Activated gamma-delta T cell (primary cell): ENCODE measurements around the gene PDGFA.

Experiments
- DNase-seq: peaks from one replicate; lab custom pipeline; 2025; lab: John Stamatoyannopoulos, UW

Gene PDGFA

DNA sequence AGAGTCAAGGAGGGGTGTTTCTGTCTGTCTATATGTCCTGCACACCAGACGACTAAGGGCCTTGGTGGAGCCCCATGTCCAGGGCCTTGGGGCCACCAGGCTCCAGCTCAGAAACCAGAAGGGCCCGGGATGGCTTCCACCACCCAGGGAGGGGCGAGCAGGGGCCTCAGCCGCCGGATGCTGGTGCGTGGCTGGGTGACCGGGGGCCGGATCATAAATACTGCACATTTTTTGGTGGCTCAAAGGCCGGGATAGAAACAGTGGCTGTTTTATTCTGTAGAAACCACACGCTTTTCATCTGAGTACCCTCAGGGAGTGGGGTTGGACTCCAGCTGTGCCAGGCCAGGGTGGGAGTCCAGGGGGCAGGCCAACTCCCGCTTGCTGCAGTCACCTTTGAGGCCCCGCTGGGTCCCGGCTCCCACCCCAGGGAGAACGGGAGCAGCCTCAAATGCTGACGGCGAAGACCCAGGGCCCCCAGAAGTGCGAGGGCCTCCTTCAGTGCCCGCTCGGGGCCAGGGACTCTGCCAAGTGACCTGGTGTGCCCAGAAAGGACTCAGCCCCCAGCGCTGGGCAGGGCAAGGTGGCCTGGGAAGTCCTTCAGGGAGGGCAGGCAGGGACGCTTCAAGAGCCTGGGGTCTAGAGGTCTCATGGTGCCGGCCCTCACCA, 28.2 kb downstream of the PDGFA start:
- no peak for DNase-seq

DNA sequence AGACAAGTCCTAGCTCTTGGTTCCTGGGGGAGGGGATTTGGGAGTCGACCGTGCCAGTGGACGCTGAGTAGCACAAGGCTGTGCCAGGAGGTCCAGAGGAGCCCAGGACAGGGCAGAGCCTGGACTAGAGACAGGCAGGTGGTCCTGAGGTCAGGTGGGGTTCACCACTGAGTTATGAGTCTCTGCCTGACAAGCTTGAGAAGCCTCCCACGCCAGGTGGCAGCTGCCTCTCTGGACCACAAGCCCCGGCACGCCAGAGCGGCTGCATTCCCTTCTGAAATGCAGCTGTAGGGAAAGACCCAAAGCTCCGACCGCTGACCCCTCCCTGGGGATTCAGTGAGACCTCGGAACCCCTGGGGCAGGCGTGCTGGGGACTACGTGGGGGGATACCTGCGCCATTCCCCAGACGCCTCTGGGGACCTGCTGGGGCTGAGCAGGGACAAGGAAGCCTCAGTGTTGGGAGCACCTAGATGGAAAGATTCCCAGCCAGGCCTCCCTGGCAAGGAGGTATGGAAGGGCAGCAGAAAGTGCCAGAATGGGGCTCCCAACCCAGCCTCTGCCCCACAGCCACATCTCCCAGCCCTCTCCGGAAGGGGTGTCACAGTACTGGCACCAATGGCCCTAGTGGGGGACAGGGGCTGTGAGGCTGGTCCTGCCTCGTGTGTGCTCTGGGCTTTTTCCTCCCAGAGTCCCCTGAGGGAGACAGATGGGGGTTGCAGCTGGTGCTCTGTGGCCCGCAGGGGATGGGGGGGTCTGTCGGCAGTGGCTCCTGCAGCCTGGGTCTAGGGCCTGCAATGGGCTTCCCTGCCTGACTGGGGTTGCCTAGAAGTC, 29.0 kb downstream of the PDGFA start:
- DNase-seq = no peak

DNA sequence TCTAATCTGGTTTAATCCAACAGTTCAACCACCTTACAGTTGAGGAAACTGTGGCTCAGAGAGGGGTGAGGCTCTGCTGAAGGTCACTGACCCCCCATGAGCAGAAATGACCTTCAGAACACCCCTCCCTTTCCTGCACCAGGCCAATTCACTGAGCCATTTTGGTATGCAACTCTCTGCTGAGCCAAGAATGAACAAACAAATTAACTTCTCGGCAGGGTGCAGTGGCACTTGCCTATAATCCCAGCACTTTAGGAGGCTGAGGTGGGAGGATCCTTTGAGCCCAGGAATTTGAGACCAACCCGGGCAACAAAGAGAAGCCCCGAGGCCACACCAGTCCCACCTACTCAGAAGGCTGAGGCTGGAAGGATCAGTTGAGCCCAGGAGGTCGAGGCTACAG, 29.8 kb downstream of the PDGFA start:
- no peak for DNase-seq

- no peak for DNase-seq
Observed at GRCh38 chr7:486216-486743, 33.4 kb downstream of the PDGFA start.

DNA sequence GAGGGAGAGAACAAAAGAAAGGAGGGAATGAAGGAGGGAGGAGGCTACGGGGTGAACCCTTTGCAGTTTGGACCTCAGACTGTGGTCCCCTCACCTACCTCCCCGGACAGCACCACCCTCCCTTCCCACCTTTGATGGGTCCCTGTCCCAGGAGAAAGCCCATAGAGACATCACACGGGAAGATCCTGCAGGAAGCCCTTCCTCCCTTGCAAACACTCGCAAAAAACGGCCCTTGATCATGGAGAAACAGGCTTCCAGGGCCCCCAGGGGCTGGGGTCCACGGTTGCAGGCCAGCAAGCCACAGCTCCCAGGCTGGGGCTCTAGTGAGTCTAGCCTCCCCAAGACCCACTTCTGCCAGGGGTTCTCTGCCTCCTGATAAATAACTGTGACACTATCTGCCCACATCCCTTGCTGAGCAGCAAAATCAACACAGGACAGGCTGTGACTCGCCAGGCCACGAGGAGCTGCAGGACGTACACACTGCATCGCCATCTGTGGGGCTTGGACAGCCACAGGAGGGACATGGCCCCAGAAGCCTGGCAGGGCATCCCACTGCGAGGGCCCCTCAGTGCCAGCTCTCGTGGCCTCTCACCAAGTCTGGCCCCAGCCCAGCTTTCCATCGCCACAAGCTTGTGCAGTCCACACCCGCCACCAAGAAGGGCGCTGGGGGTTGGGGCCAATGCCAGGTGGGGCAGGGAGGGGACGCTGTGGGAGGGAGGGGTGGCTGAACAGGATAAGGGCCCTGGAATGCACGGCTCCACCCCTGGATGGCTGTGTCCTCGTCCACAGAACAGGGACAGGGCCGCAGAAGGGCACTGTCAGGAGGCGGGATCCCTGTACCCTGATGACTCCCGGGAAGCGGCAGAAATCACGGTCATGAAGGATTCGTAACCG, 34.2 kb downstream of the PDGFA start:
- no peak for DNase-seq

DNA sequence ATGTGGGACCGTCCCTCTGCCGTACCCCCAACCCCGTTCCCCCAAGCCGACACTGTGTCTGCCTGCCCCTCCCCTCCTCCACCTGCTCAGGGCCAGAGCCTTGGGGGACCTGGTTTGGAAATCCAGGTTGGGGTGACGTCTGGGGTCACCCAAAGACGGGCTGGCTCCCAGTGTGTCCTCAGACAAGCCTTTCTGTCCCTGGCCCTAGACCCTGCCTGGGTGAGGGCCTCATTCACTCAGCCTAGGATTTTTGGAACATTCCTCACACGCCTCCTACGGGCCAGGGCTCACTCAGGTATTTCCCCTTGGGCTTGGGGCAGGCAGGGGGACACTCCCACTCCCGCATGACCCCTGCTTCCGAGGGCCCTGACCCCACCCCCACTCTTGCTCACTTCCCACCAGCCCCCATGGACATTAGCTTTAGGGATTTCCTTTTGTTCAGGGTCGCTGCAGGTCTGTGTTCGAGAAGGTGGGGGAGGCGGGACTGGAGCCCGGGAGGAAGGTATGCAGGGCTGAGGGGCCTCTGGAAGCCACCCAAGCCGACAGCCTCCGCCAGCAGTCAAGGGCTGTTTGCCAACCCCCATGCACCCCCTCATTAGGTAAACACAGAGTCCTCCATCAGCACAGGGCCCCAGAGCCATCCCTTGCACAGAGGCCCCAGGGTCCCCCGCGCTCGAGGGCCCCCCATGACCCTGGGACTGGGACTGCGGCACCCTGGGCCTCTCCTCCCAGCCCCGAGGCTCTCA, 35.1 kb downstream of the PDGFA start:
- DNase-seq = no peak

DNA sequence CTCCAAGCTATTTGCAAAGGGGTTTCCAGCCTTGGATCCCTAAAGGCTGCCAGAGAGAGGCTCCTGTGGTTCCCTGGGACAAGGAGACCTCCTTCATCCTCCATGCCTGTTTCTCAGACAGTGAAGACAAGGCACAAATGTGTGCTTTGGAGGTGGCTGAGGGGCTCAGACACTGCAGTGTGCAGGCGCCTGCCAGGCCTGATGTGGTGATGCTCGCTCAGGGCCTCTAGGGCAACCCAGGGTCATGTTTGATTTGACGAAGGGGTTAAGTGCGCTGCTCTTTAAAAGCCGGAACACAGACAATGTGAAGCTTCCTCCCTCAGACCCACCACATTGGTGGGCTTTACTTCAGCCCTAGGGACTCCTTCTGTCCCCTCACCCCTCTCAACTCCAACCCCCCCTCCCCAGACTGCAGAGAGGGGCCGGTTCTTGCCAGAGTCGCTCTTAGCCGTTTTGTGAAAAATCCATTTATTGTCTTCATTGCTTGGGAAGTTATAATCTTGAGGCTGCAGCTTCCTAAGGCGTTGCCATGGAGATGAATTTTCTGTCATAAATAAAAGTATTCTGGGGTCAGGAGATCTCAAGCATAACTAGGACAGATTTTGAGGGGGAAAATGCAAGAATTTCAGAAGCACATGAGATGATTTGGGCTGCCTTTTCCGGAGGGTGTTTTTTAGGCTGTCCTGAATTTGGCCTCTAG, 35.8 kb downstream of the PDGFA start:
- no peak for DNase-seq

DNA sequence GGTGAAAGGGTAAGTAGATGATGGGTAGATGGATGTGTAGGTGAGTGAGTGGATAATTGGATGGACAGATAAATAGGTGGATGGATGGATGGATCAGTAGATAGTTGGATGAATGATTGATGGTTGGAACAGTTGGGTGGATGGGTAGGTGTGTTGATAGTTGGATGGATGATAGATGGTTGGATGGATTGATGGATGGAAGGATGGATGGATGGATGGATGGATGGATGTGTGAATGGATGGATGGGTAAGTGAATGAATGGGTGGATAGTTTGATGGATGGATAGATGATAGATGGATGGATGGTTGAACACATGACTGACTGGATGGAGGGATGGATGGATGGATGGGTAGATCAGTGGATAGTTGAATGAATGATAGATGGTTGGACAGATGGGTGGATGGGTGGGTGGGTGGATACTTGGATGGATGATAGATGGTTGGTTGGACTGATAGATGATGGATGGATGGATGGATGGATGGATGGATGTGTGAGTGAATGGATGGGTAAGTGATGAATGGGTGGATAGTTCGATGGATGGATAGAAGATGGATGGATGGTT, 37.0 kb downstream of the PDGFA start:
- no peak for DNase-seq

DNA sequence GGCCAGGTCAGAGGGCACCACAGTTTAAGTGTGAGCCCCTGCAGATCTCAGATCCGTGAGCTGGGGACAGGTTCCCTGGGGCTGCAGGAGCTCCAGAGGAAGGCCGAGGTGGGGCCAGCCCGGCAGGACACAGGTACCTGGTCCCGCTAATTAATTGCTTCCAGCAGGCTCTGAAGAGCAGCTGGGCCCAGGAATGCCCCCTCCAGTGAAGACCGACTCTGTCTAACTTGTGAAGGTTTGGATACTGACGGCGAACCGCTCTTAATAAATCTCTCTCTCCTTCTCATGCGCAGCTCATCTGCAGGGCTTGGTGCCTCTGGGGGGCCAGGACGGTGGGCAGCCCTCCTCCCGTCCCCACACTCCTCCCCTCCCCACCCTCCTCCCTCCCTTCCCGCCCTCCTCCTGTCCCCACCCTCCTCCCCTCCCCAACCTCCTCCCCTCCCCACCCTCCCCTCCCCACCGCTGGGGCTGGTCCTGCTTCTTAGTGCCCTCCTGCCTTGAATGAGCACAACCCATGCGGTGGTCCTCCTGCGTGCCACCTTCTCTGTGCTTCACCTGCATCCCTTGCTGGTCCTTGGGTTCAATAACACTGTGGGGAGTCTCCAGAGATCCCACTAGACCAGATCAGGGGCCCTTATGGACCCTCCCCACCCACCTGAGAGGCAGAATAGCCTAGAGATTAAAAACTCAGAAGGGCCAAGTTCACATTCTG, 38.3 kb downstream of the PDGFA start:
- no peak for DNase-seq

- no peak for DNase-seq
Observed at GRCh38 chr7:480531-481218, 39.0 kb downstream of the PDGFA start.

DNA sequence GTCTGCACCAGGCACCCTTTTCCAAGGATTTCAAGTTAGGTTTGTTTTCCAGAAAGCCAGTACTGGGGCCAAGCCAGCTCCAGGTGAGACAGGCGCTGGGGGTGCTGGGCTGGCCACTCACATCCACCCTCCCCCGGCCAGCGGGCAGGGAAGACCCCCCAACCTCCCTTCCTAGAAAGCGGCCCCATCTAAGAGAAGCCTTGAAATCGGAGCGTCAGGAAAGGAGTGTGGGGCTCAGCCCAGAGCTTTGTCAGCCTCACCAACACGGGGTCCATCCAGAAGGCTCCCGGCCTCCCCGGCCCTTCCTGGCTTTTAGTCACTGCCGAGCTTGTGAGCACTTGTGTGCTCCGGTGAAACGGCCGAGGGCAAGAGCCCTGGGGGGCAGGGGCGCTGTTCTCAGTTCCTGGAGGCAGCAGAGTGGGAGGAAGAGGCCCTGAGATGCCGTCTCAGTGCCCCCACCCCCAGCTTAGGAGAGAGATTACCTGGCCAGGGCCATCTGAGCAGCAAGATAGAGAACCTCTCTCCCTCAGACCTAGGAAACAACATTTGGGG, 39.6 kb downstream of the PDGFA start:
- DNase-seq = no peak

DNA sequence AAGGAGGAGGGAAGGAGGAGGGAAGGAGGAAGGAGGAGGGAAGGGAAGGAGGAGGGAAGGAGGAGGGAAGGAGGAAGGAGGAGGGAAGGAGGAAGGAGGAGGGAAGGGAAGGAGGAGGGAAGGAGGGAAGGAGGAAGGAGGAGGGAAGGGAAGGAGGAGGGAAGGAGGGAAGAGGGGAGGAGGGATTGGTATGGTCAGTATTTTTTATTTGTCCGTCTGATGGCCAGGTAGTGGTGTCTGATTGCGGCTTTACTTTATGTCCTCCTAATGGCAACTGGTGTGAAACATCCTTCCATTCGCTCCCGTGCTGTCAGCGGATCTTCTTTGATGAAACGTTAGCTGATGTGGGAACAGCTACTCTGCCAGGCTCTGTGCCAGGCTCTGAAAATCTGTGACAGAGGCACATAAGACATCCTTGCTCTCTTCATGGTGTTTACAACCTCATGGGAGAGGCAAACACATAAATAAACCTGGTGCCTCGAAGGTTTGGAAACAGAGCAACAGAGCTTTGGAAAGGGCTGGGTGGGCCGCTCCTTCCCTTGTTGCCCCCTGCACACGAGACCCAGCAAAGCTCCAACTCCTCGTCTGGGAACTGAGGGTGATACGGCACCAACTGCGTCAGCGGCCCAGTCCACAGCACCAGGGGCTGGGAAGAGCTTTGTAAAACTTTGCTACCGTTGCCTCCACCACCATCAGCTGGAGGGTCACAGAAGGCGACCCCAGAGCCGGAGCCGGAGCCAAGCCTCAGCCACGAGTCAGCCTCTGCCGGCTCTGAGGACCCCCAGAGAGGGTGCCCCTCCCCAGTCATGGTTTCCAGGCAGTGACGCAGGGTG, 40.3 kb downstream of the PDGFA start:
- no peak for DNase-seq

DNA sequence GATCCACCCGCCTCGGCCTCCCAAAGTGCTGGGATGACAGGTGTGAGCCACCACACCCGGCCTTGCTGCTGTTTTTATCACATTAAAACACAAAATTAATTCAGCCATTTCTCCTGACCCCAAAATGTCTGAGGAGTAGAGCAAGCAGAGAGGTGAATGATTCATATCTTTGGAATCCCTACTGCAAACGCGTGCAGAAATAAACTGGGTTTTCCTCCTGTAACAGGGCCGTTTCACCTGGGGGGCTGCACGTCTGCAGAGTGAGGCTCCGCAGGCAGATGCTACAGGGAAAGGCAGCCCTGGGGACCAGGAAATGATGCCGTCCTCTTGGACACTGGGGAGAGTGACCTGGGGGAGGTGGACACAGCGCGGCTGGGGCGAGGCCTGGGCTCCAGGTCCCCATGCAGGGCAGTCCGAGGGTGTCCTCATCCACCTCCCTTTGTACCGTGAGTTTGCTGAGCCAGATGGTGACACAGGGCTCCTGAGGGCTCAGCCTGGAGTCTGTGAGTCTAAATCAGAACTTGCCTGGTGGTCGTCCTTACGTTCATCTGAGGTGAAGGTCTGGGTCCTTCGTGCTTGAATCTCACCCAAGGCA, 41.9 kb downstream of the PDGFA start:
- no peak for DNase-seq

- DNase-seq = no peak
Observed at GRCh38 chr7:476736-477360, 42.8 kb downstream of the PDGFA start.

GRCh38 chr7:475951-476441, 43.6 kb downstream of the PDGFA start:
- no peak for DNase-seq

- no peak for DNase-seq
Observed at GRCh38 chr7:475425-475728, 44.3 kb downstream of the PDGFA start.
